ENCODE results near the gene SUGCT.

Gene SUGCT

DNA sequence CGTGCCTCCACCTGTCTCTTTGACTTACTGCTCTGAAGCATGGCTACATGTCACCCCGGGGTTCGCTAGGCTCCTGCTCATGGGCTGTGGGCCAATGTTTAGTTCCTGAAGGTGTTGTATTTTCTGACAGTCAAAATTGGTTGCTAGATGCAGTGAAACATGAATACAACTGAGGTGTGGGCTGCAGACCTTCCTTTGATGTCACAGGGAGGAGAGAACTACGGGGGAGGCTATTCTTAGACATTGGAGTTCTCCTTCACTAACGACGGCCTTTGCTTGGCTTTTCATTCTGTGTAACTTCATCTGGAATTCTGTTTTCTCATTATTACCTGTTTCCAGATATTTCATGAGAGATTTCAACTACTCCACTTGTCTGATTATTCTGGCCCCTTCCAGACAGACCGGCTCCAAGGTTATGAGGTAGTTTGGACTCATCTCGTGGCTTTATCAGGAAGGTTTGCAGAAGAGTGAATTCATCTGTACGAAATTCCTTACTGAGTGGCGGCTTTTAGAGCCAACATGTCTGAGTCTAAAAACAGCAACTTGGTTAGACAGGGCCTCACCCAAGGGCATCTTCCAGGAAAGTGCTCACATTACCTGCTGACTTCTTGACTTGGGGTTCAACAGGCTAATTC lies 774.7 kb downstream of the SUGCT start:
- no peak for DNase-seq (ENCODE audit: low read depth in 2 of 2)
